ENCODE data around the gene CDKN2AIPNL.

DNA sequence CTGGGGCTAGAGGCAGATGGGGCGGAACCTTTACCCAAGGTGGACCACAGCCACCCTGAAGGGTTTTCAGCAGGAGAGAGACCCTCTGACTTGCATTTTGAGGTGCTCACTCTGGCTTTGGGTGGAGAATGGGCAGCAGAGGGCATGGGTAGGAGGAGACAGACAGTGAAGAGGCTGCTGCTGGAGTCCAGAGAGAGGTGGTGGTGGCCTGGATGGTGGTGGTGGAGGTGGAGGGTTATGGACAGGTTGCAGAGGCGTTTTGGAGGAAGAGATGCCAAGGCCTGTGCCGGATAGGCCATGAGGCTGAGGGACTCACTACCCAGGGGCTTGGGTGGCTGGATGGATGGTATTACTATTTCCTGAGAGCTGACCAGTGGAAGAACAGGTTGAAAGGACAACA, 46.1 kb upstream of the CDKN2AIPNL start:
- TF ChIP-seq, protein P1, sequence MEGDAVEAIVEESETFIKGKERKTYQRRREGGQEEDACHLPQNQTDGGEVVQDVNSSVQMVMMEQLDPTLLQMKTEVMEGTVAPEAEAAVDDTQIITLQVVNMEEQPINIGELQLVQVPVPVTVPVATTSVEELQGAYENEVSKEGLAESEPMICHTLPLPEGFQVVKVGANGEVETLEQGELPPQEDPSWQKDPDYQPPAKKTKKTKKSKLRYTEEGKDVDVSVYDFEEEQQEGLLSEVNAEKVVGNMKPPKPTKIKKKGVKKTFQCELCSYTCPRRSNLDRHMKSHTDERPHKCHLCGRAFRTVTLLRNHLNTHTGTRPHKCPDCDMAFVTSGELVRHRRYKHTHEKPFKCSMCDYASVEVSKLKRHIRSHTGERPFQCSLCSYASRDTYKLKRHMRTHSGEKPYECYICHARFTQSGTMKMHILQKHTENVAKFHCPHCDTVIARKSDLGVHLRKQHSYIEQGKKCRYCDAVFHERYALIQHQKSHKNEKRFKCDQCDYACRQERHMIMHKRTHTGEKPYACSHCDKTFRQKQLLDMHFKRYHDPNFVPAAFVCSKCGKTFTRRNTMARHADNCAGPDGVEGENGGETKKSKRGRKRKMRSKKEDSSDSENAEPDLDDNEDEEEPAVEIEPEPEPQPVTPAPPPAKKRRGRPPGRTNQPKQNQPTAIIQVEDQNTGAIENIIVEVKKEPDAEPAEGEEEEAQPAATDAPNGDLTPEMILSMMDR (IDR thresholded peaks at IDR 0.05), result no peak
- no peak for TF ChIP-seq POLR2A (IDR thresholded peaks at IDR 0.05)
